ENCODE results near the gene SYK. TPM values are rescaled to one million over a fixed set of nuclear protein-coding genes. Genes with fewer than 3 reads are reported as not detected.

The SYK gene
- total and polyA plus RNA-seq, 3 experiments from 2014 or later = 0.55 to 0.73 (median 0.56) TPM

DNA sequence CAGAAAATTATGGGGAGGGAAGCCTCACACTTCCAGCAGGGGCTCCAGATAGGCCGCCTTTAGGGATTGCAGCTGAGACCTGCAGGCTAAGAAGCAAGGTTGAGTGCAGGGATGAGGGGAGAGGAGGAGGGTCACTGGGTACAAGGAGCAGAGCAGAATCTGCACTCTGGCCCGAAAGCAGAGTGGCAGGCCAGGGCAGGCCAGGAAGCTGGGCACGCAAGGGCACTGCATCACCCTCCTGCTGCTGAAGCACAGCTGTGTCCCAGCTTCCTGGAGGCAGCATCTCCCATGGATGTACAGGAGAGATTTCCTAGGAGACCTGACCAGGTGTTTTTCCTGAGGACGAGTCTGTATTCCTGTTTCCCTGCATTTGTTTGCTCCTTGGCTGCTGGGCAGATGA is 92.1 kb downstream of the SYK start:
- Mint-ChIP-seq H3K9me3 (no peaks in the 10 kb centered on the region), H3K36me3 (no peaks in the 10 kb centered on the region), H3K27ac (no peak overlapping the region), H3K4me3 (no peak overlapping the region), H3K4me1 (no peaks in the 10 kb centered on the region), H3K27me3 (peaks cover 7 to 24% of the 10 kb centered on the region in 2 donors)
- Histone ChIP-seq H3K27me3 (ENCODE audit: insufficient read depth, low read length, poor library complexity, severe bottlenecking) (no peaks in the 10 kb centered on the region), H3K9me3 (ENCODE audit: low read length) (no peaks in the 10 kb centered on the region), H3K4me1 (ENCODE audit: insufficient read depth, low read length) (no peaks in the 10 kb centered on the region), H3K36me3 (ENCODE audit: insufficient read depth, low read length) (no peaks in the 10 kb centered on the region), H3K27ac (ENCODE audit: low read depth, low read length) (no peak overlapping the region), H3K4me3 (ENCODE audit: low read length) (no peak overlapping the region)
- no peak for DNase-seq
- POLR2A ChIA-PET = no interaction called here
- CTCF ChIA-PET = interaction anchor here (1.6 kb wide), 1 partner anchor 22 kb away, joined by 3 read pairs; no protein-coding TSS in a partner anchor

- no peaks in the 10 kb centered on the region for H3K9me3 ChIP-seq (ENCODE audit: low read length)
- H3K36me3 ChIP-seq (ENCODE audit: insufficient read depth, low read length) = no peaks in the 10 kb centered on the region
- H3K4me1 Mint-ChIP-seq = no peaks in the 10 kb centered on the region
- POLR2A ChIA-PET = no interaction called here
- DNase-seq = no peak
- no peak overlapping the region for H3K4me3 ChIP-seq (ENCODE audit: low read length)
- no peaks in the 10 kb centered on the region for H3K9me3 Mint-ChIP-seq
- H3K4me1 ChIP-seq (ENCODE audit: insufficient read depth, low read length) = no peaks in the 10 kb centered on the region
- peaks cover 4 to 17% of the 10 kb centered on the region in 2 donors for H3K27me3 Mint-ChIP-seq
- CTCF ChIA-PET = no interaction called here
- no peaks in the 10 kb centered on the region for H3K36me3 Mint-ChIP-seq
- H3K27ac Mint-ChIP-seq = no peak overlapping the region
- no peak overlapping the region for H3K27ac ChIP-seq (ENCODE audit: low read depth, low read length)
- no peak overlapping the region for H3K4me3 Mint-ChIP-seq
- no peaks in the 10 kb centered on the region for H3K27me3 ChIP-seq (ENCODE audit: insufficient read depth, low read length, poor library complexity, severe bottlenecking)
Measured at GRCh38 chr9:90894986-90895687, 93.5 kb downstream of the SYK start.

DNA sequence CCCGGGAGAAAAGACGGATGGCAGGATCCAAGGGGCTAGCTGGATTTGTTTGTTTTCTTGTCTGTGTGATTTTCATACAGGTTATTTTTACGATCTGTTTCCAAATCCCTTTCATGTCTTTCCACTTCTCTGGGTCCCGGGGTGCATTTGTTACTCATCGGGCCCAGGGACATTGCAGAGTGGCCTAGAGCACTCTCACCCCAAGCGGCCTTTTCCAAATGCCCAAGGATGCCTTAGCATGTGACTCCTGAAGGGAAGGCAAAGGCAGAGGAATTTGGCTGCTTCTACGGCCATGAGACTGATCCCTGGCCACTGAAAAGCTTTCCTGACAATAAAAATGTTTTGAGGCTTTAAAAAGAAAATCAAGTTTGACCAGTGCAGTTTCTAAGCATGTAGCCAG is 94.2 kb downstream of the SYK start:
- Mint-ChIP-seq H3K9me3 (no peaks in the 10 kb centered on the region), H3K4me1 (no peaks in the 10 kb centered on the region), H3K27ac (no peak overlapping the region), H3K4me3 (no peak overlapping the region), H3K36me3 (no peaks in the 10 kb centered on the region), H3K27me3 (peaks cover 2 to 11% of the 10 kb centered on the region in 2 donors)
- Histone ChIP-seq H3K4me1 (ENCODE audit: insufficient read depth, low read length) (no peaks in the 10 kb centered on the region), H3K27me3 (ENCODE audit: insufficient read depth, low read length, poor library complexity, severe bottlenecking) (no peaks in the 10 kb centered on the region), H3K9me3 (ENCODE audit: low read length) (no peaks in the 10 kb centered on the region), H3K27ac (ENCODE audit: low read depth, low read length) (no peak overlapping the region), H3K36me3 (ENCODE audit: insufficient read depth, low read length) (no peaks in the 10 kb centered on the region), H3K4me3 (ENCODE audit: low read length) (no peak overlapping the region)
- CTCF ChIA-PET = no interaction called here
- no peak for DNase-seq
- POLR2A ChIA-PET = no interaction called here

DNA sequence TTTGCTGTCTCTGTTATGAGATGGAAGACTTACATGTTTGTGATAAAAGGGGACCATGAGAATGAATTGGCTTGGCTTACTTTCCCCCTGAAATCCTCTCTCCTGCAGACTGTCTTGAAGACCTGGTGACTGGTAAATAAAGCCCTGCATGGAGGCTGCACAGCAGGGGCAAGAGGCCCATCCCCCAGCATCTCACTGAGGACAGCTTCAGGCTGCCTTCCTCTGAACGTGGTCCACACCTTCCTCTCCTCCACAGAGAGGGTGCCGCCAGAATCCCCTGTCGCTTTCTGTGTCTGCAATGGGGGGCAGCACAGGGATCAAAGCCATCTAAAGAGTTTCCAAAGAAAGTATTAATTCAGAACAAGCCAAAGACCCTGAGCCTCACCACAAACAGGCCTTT is 94.6 kb downstream of the SYK start:
- H3K36me3 Mint-ChIP-seq = no peaks in the 10 kb centered on the region
- Histone ChIP-seq H3K36me3 (ENCODE audit: insufficient read depth, low read length) (no peaks in the 10 kb centered on the region), H3K27ac (ENCODE audit: low read depth, low read length) (no peak overlapping the region), H3K4me1 (ENCODE audit: insufficient read depth, low read length) (no peaks in the 10 kb centered on the region), H3K4me3 (ENCODE audit: low read length) (no peak overlapping the region), H3K9me3 (ENCODE audit: low read length) (no peaks in the 10 kb centered on the region), H3K27me3 (ENCODE audit: insufficient read depth, low read length, poor library complexity, severe bottlenecking) (no peaks in the 10 kb centered on the region)
- no peak overlapping the region for H3K27ac Mint-ChIP-seq
- no peak for DNase-seq
- POLR2A ChIA-PET = no interaction called here
- no peaks in the 10 kb centered on the region for H3K9me3 Mint-ChIP-seq
- H3K27me3 Mint-ChIP-seq = peaks cover 2 to 9% of the 10 kb centered on the region in 2 donors
- no peaks in the 10 kb centered on the region for H3K4me1 Mint-ChIP-seq
- CTCF ChIA-PET = no interaction called here
- no peak overlapping the region for H3K4me3 Mint-ChIP-seq

GRCh38 chr9:90898228-90898627 is 96.6 kb downstream of the SYK start:
- H3K9me3 ChIP-seq (ENCODE audit: low read length) = no peaks in the 10 kb centered on the region
- H3K4me1 ChIP-seq (ENCODE audit: insufficient read depth, low read length) = no peaks in the 10 kb centered on the region
- H3K4me1 Mint-ChIP-seq = no peaks in the 10 kb centered on the region
- POLR2A ChIA-PET = no interaction called here
- CTCF ChIA-PET = interaction anchor here (0.7 kb wide), 1 partner anchor 100 kb away, joined by 3 read pairs; no protein-coding TSS in a partner anchor
- H3K36me3 Mint-ChIP-seq = peaks cover 0 to 1% (median 0%) of the 10 kb centered on the region in 3 donors
- no peak overlapping the region for H3K27ac Mint-ChIP-seq
- peaks cover 0 to 4% (median 2%) of the 10 kb centered on the region in 5 donors for H3K9me3 Mint-ChIP-seq
- H3K4me3 Mint-ChIP-seq = no peak overlapping the region
- H3K27me3 Mint-ChIP-seq = peaks cover 0 to 5% of the 10 kb centered on the region in 2 donors
- H3K27me3 ChIP-seq (ENCODE audit: insufficient read depth, low read length, poor library complexity, severe bottlenecking) = no peaks in the 10 kb centered on the region
- no peak overlapping the region for H3K27ac ChIP-seq (ENCODE audit: low read depth, low read length)
- no peak overlapping the region for H3K4me3 ChIP-seq (ENCODE audit: low read length)
- no peak for DNase-seq
- no peaks in the 10 kb centered on the region for H3K36me3 ChIP-seq (ENCODE audit: insufficient read depth, low read length)

DNA sequence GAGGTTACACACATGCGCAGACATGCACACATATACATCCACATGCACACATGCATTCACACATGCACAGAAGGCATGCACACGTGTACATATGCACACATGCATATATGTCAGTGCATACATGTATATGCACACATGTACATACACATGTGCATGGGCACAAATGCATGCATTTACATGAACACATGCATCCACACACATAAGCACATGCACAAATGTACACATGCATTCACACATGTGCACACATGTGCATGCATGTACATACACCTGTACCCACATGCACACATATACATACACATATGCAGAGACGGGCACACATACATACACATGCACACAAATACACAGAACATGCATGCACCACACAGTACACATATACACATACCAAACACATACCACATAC is 97.7 kb downstream of the SYK start:
- H3K4me3 ChIP-seq (ENCODE audit: low read length) = no peak overlapping the region
- H3K27ac ChIP-seq (ENCODE audit: low read depth, low read length) = no peak overlapping the region
- H3K4me1 ChIP-seq (ENCODE audit: insufficient read depth, low read length) = no peaks in the 10 kb centered on the region
- Mint-ChIP-seq H3K4me1 (no peaks in the 10 kb centered on the region), H3K4me3 (no peak overlapping the region), H3K27me3 (peaks cover 0 to 4% of the 10 kb centered on the region in 2 donors), H3K9me3 (peaks cover 0 to 5% (median 2%) of the 10 kb centered on the region in 5 donors), H3K36me3 (peaks cover 0 to 4% (median 0%) of the 10 kb centered on the region in 3 donors), H3K27ac (no peak overlapping the region)
- DNase-seq = no peak
- H3K9me3 ChIP-seq (ENCODE audit: low read length) = no peaks in the 10 kb centered on the region
- H3K36me3 ChIP-seq (ENCODE audit: insufficient read depth, low read length) = no peaks in the 10 kb centered on the region
- no peaks in the 10 kb centered on the region for H3K27me3 ChIP-seq (ENCODE audit: insufficient read depth, low read length, poor library complexity, severe bottlenecking)
- CTCF ChIA-PET = no interaction called here
- POLR2A ChIA-PET = no interaction called here

DNA sequence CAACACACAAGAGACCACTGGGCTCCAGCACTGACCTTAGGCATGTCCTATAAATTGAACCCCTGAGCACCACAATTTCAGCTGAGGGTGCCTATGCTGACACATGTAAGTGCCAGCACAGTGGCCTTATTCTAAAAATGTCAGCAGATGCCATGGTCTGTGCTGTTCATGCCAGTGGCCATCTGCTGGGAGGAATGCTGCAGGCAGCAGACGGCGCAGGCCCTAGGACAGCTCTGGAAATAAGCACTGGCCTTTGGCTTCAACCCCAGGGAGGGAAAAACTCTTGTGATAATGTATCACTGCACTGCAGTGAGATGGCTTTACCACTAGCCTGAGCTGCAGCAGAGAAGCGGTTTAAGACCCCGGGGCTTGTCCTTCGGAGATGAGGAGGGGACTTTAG is 98.5 kb downstream of the SYK start:
- Mint-ChIP-seq H3K27ac (no peak overlapping the region), H3K4me3 (no peak overlapping the region), H3K9me3 (peaks cover 0 to 5% (median 2%) of the 10 kb centered on the region in 5 donors), H3K36me3 (peaks cover 0 to 4% (median 0%) of the 10 kb centered on the region in 3 donors), H3K4me1 (no peaks in the 10 kb centered on the region), H3K27me3 (peaks cover 0 to 5% of the 10 kb centered on the region in 2 donors)
- CTCF ChIA-PET = interaction anchor here (1.1 kb wide), 1 partner anchor 15 kb away, joined by 6 read pairs; no protein-coding TSS in a partner anchor
- no peak for DNase-seq
- Histone ChIP-seq H3K4me1 (ENCODE audit: insufficient read depth, low read length) (no peaks in the 10 kb centered on the region), H3K9me3 (ENCODE audit: low read length) (no peaks in the 10 kb centered on the region), H3K36me3 (ENCODE audit: insufficient read depth, low read length) (no peaks in the 10 kb centered on the region), H3K27ac (ENCODE audit: low read depth, low read length) (no peak overlapping the region), H3K27me3 (ENCODE audit: insufficient read depth, low read length, poor library complexity, severe bottlenecking) (no peaks in the 10 kb centered on the region), H3K4me3 (ENCODE audit: low read length) (no peak overlapping the region)
- POLR2A ChIA-PET = no interaction called here

- Mint-ChIP-seq H3K9me3 (peaks cover 0 to 5% (median 2%) of the 10 kb centered on the region in 5 donors), H3K36me3 (peaks cover 0 to 4% (median 0%) of the 10 kb centered on the region in 3 donors), H3K4me1 (no peaks in the 10 kb centered on the region), H3K27me3 (peaks cover 3 to 13% of the 10 kb centered on the region in 2 donors), H3K4me3 (no peak overlapping the region), H3K27ac (no peak overlapping the region)
- Histone ChIP-seq H3K4me1 (ENCODE audit: insufficient read depth, low read length) (no peaks in the 10 kb centered on the region), H3K27ac (ENCODE audit: low read depth, low read length) (no peak overlapping the region), H3K4me3 (ENCODE audit: low read length) (no peak overlapping the region), H3K9me3 (ENCODE audit: low read length) (no peaks in the 10 kb centered on the region), H3K36me3 (ENCODE audit: insufficient read depth, low read length) (no peaks in the 10 kb centered on the region), H3K27me3 (ENCODE audit: insufficient read depth, low read length, poor library complexity, severe bottlenecking) (no peaks in the 10 kb centered on the region)
- ChIA-PET CTCF (no interaction called here), POLR2A (no interaction called here)
- no peak for DNase-seq
Measured at GRCh38 chr9:90901933-90902332, 100.3 kb downstream of the SYK start.
